Retina (tissue), 1 donor: ENCODE results near the gene RAG1.
"Not testable (repeated sequence)": the region's sequence is repeated elsewhere in the genome, so short reads cannot be mapped to it uniquely, and the experiment has no call there.

Source experiments
- DNase-seq: peaks from one replicate; pipeline ENCODE4 v3.0.0-alpha.2; 2016

The RAG1 gene

DNA sequence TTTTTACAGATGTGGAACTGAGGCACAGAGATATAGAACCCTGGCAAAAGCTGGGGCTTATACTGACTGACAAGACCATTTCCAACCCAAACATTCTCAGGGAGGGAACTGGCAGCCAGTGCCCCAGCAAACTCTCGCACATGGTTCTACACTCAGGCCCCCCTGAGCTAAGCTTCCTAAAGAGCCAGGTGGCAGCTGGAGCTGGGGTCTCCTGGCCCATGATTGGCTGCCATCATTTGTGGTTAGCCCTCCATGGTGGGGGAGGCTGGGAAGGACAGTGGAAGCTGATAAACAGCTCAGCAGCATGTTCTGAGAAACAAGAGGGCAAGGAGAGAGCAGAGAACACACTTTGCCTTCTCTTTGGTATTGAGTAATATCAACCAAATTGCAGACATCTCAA is at the start of gene RAG1:
RAG1 (plus strand) TSS at position 314 of the 400 bp plus-strand sequence. CDS start 5,298 bp downstream, outside the sequence.
- no peak for DNase-seq

DNA sequence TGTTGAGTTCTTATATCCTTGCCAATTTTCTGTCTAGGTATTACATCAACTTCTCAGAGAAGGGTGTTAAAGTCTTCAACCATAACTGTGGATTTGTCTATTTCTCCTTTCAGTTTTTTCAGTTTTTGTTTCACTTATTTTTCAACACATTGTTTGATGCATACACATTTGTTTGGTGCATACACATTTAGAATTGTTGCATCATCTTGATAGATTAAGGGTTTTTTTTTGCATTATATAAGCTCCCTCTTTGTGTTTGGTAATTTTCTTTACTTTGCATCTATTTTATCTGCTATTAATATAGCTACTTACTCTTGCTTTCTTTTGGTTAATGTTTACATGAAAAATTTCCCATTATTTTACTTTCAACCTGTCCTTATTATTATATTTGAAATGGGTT is 37.0 kb upstream of the RAG1 start:
- no peak for DNase-seq

DNA sequence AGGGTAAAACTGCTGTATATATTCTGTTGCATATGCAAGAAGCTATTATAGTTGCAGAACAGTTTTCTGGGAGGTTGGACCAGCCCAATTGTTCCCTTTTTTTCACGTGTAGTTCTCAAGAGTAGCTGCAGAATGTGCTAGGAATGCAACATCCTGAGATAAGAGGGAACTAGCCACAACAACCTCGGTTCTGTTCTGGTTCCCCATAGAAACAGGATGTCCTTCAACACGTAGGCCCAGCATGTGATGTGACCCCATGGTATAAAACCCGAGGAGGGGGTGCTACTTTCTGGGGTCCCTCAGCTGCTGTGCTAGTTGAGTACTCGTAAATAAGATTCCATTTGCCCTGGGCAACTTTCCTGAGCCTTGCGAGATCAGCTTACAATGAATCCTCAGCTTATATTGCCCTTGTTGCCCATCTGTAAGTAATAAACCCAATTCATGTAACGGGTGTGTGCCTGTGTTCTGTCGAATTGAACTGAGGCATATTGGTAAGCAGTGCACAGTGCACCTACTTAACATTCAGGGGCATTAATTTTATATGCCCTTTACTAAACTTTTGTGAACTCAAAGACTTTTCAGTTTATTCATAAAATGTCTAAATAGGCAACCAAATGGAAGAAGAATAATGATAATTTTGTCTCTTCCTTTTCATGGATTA is 34.7 kb upstream of the RAG1 start:
- no peak for DNase-seq

DNA sequence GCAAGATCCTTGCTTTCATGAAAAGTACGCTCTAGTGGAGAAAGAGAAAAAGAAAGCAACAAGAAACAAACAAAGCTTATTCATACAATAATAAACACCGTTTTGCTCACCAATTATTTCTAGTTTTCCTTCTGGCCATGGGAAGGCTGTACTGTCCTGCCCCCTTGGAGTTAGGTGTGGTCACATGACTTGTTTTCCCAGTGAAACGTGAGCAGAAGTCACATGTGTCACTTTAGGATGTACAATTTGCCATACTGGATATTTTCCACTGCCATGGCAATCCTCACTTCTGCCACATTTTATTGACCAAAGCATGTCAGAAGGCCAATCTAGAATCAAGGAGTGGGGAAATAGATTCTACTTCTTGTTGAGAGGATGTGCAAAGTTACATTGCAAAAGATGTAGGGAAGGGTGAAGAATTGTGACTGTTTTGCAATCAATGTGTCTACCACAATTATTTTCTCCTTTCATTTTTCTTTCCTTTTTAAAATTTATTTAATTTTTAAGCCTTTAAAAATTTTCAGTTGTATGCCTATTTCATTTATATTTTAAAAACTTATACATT is 33.4 kb upstream of the RAG1 start:
- DNase-seq: no peak

DNA sequence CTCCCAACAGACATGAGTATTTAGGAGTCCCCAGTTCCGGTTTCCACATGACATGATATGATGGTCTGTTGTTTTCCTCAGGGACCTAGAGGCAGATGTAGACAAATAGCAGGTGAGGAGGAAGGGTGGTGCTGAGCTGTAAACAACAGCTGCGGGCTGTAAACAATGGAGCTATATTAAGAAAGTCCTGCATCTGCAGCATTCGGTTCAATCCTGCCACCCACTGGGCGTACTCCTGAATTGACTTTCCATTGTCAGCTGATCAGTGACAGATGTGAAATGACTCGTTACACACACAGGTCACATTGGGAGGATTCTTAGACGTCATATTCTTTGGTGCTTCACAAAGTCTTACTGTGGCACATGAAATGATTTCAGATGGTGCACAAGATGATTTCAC is 26.8 kb upstream of the RAG1 start:
- DNase-seq: no peak

DNA sequence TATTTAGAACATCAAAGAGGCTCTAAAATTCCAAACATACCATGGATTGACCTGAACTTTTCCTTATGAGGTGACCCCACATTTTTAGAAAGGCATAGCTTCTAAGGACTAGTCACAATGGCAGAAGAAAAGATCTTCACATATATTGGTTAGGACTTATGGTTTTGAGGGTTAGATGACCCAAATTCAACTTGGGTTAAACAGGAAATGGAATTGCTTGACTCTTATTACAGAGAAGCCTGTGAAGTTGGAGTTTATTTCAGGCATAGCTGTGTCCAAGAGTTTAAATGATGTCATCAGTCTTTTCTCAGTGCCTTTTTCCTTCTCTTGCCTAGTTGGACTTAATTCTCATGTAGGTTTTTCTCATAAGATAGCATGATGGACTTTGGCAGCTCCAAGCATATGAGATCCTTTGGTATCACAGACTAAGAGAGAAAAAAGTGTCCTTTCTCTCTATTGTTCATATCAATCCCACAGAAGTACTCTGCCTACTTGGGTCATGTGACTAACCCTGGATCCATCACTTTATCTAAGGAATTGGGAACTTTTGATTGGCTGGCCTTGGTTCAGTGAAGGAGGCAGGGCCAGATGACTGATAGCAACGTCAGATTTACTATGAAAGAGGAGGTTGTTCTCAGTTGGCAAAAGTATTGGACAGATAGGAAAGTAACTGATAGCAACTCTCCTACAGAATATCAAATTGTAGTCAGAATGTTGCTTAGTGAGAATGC is 17.3 kb upstream of the RAG1 start:
- DNase-seq: no peak

DNA sequence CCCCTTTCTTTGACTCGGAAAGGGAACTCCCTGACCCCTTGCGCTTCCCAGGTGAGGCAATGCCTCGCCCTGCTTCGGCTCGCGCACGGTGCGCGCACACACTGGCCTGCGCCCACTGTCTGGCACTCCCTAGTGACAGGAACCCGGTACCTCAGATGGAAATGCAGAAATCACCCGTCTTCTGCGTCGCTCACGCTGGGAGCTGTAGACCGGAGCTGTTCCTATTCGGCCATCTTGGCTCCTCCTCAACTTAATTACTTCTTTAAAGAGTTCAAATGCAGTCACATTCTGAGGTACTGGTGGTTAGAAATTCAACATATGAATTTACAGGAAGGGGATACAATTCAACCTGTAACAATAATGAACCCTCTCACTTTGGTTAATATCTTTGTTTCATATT is 10.4 kb upstream of the RAG1 start:
- DNase-seq: not testable (repeated sequence)

DNA sequence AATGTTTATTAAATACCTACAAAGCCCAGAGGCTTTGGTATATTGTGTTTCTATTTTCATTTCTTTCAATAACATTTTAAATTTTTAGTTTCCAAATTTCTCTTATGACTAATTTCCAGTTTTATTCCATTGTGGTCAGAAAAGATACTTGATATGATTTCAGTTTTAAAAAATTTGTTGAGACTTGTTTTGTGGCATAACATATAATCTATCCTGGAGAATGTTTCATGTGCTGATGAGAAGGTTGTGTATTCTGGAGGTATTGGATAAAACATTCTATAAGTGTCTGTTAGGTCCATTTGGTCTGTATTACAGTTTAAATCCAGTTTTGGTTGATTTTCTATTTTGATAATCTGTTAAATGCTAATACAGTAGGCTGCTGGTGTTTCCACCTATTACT is 9.8 kb upstream of the RAG1 start:
- DNase-seq: no peak

DNA sequence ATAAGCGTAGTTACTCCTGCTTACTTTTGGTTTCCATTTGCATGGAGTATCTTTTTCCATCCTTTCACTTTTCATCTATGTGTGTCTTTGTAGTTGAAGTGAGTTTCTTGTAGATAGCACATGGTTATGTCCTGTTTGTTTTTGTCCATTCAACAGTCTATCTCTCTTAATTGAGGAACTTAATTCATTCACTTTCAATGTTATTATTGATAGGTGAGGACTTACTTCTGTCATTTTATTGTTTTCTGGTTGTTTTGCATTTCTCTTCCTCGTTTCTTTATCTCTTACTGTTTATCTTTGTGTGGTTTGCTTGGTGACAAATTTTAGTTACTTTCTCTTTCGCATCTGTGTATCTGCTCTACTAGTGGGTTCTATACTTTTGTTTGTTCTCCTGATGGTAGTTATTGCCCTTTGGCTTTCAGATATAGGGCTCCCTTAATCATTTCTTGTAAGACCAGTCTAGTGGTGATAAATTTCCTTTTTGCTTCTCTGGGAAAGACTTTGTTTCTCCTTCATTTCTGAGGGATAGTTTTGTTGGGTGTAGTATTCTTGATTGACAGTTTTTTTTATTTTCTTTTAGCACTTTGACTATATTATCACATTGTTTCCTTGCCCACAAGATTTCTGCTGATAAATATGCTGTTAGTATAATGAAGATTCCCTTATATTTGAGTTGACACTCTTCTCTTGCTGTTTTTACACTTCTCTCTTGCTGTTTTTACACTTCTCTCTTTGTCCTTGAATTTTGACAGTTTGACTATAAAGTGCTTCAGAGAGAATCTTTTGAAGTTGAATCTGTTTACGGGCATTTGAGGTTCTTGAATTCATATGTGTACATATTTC is 9.0 kb upstream of the RAG1 start:
- no peak for DNase-seq

DNA sequence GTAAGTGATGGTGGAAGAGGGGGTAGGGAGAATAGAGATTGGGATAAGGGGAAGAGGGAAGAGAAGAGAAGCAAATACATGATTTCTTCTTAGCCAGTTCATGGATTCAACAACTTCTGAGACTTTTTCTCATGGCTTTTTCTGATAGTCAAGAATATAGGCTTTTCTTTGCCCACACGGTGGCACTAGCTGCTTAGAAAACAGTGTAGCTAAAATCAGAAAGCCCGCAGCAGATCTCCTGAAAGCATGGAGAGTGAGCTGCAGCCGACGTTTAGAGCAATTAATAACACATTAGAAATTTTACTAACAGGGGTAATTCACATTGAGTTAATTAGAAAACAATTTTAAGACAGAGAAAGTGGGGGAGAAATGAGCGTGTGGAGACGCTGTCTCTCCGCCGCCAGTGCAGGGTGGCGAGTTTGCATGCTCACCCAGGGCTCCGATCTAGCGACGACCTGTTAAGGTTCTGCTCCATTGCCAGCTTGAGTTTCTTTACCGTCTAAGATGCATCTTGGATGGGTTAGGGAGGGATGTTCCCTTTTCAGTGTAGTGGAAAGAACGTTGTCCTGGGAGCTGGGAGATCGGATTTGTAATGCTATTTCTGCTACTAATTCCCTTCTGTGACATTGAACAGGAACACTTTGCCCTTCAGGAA is 3.3 kb upstream of the RAG1 start:
- DNase-seq: peak; percentile 83

DNA sequence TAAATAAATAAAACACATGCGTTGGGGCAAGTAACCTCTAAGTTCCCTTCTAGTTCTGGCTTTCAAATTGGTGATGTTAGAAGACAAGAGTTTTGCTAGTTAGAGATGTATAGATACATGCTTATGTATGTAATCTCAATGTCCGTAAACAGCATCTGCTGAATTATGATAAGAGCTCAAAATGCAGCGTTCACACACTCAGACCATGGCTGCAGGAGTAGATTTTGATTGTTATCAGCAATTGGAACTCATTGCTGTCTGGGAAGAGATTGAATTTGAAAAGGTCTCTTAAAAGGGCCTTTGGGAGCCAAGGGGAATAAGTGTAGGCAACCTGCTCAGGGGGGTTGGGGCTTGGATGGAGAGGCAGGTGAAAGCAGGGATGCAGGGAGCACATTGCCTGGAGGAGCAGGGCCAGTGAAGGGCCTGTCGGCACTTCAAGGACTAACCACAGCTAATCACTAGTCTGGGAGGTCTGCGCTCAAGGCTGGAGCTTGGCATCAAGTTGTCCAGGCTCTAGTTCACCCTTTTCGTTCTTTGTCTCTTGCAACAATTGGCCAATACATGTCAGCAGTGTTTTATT is 2.7 kb upstream of the RAG1 start:
- DNase-seq: peak; percentile 27

DNA sequence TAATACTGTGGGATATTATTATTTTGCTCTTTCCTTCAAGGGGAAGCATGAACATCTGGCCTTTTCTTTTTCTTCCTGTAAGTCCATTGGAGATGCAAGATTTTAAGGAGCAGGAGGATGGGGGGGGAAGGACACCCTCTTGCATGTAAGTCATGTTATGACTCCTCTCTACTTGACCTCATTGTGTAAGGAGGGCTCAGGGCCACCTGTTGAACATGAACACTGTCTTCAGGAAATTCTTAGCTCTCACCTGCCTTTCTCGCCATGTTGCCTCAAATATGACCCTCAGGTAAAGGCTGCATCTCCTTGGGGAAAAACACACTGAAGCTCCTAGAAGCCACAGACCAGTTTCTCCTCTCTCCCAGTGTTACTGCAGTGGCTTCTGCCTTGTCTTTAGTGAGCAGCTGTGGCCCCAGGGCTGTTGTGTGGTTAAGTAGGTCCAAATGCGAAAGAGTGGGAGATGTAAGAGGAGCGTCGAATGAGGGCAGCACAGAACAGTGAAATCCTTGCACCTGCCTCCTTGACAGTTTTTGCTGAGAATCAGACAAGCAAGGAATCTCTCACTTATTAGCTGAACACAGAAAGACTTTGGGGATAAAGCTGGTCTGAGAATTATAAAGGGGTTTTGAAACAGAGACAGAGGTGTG is 1.3 kb upstream of the RAG1 start:
- DNase-seq: no peak

DNA sequence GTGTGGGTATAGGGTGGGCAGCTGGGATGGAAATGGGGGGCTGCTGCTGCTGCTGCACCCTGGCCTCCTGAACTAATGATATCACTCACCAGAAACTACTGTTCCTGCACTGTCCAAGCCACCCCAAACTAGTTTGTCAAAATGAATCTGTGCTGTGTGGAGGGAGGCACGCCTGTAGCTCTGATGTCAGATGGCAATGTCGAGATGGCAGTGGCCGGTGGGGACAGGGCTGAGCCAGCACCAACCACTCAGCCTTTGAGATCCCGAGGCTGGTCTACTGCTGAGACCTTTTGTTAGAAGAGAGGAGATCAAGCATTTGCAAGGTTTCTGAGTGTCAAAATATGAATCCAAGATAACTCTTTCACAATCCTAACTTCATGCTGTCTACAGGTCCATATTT is 1.3 kb downstream of the RAG1 start:
- DNase-seq: no peak

DNA sequence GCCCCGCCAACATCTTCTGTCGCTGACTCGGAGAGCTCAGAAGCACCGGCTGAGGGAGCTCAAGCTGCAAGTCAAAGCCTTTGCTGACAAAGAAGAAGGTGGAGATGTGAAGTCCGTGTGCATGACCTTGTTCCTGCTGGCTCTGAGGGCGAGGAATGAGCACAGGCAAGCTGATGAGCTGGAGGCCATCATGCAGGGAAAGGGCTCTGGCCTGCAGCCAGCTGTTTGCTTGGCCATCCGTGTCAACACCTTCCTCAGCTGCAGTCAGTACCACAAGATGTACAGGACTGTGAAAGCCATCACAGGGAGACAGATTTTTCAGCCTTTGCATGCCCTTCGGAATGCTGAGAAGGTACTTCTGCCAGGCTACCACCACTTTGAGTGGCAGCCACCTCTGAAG is 6.7 kb downstream of the RAG1 start:
- DNase-seq: no peak

DNA sequence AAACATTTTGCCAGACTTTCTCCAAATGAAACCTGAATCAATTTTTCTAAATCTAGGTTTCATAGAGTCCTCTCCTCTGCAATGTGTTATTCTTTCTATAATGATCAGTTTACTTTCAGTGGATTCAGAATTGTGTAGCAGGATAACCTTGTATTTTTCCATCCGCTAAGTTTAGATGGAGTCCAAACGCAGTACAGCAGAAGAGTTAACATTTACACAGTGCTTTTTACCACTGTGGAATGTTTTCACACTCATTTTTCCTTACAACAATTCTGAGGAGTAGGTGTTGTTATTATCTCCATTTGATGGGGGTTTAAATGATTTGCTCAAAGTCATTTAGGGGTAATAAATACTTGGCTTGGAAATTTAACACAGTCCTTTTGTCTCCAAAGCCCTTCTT is 9.6 kb downstream of the RAG1 start:
- DNase-seq: no peak

DNA sequence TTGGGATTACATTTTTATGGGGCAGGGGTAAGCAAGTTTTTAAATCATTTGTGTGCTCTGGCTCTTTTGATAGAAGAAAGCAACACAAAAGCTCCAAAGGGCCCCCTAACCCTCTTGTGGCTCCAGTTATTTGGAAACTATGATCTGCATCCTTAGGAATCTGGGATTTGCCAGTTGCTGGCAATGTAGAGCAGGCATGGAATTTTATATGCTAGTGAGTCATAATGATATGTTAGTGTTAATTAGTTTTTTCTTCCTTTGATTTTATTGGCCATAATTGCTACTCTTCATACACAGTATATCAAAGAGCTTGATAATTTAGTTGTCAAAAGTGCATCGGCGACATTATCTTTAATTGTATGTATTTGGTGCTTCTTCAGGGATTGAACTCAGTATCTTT is 10.1 kb downstream of the RAG1 start:
- no peak for DNase-seq

DNA sequence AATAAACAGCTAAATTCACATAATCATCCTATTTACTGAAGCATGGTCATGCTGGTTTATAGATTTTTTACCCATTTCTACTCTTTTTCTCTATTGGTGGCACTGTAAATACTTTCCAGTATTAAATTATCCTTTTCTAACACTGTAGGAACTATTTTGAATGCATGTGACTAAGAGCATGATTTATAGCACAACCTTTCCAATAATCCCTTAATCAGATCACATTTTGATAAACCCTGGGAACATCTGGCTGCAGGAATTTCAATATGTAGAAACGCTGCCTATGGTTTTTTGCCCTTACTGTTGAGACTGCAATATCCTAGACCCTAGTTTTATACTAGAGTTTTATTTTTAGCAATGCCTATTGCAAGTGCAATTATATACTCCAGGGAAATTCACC is 10.7 kb downstream of the RAG1 start:
- DNase-seq: no peak

DNA sequence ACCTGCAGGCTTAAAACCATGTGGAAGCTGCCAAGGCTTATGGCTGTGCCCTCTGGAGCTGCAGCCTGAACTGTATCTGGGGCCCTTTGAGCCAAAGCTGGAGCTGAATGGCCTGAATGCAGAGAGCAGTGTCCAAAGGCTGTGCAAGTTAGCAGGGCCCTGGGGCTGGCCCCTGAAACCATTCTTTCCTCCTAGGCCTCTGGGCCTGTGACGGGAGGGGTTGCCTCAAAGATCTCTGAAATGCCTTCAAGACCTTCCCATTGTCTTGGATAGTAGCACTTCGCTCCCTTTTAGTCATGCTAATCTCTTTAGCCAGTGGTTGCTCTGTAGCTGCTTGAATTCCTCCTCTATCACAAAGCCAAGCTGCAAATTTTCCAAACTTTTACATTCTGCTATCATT is 13.7 kb downstream of the RAG1 start:
- DNase-seq: no peak

DNA sequence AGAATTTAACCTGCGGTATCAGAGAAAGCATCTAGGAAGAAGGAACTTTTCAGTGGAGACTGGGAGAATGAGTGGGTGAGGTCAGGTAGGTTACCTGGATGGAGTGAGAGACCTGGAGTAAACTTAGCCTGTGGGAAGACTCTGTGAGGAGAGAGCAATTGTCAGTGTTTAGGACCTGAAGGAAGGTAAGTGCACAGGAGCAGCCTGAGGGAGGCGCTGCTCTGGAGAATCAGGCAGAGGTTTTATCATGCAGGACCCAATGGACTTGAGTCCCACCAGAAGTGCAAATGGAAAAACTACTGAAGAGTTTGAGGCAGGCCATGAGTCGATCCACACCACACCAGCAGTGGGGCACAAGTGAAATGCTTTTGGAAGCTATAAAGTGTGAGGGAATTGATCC is 15.9 kb downstream of the RAG1 start:
- no peak for DNase-seq

DNA sequence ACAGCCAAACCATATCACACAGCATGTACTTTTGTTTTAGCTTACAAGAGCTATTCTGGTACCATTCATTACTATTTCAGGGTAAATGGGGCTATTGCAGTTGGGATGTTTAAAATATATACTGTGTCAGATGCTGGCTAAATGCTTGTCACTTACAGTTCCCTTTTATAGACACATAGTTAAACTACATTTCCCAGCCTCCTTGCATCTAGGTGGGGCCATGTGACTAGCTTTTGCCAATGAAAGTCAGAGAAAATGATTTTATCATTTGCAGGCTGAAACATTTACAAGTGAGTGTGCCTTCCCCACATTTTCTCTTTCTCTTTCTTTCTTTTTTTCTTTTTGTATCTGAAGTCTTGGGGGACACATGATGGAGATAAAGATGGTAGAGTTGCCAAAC is 18.7 kb downstream of the RAG1 start:
- no peak for DNase-seq

DNA sequence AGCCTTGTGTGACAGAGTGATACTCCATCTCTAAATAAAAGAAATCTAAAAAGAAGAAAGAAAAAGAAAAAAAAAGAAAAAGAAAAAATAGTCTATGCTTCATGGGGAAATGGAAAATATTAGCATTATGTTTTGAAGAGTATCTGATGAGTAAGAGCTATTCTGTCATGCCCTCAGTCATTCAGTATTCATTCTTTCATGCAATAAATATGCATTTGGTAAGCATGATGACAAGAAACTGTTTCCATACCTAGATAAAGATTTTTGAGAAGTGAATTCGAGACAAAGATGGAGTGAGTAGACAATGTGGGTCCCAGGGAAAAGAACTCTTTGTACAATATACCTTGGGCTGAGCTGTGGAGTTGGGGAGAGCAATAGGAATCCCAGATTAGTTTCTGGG is 20.3 kb downstream of the RAG1 start:
- DNase-seq: no peak

DNA sequence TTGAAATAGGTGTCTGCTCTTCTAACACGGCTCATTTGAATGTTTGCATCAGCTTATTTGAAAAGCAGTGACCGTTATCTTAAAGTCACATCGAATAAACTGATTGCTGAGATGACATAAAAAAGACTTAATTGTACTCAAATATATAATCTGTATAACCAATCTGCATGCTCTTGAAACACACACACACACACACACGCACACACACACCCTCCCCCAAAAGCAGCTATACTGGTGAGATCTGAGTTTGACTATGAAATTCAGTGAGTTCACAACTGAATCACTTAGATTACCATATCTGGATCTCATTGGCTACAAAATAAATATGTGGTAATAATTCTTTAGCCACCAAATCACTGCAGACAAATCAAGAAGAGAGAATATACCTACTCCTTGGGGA is 22.7 kb downstream of the RAG1 start:
- no peak for DNase-seq
